Stimulated activated naive CD4-positive, alpha-beta T cell (primary cell): Measurements from ENCODE around the gene AHNAK.

ENCODE experiments used
- DNase-seq, 6 experiments: peaks; one replicate each; lab custom pipeline; 2025; lab: John Stamatoyannopoulos, UW

Gene AHNAK

DNA sequence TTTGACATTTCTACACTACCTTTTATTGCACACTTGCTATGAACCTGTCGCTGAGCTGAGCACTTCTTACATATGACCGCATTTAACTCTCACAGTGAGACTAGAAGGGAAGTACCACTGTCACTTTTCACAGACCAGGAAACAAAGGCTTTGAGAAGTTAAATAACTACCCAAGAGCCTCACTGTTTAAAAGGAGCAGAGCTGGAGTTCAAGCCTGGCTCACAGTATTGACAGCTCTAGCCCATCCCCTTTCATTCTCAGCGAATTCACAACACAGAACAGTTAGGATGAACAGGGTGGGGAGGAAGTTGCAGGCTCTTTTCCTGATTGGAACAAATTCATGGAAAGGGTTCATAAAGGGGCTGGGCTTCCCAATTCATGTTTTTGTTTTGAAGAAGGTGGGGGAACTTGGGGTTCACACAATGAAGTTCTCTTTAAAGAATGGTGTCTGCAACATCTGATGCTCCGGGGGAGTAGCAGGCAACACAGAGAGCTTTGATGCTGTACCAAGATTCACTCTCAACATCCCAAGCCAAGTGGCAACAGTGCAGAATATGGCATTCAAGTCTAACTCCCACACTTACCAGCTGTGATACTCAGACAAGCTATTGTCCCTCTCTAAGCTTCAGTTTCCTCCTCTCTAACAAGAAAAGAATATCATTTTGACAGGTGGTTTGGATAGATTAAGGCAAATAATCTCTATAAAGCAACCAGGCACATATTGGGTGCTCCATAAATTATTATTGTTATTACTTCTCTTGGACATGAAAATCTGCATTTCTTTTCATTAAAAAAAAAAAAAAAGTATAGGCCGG is 110.6 kb downstream of the AHNAK start:
- peak in 2 of 6 experiments; percentile 26 to 41 for DNase-seq

DNA sequence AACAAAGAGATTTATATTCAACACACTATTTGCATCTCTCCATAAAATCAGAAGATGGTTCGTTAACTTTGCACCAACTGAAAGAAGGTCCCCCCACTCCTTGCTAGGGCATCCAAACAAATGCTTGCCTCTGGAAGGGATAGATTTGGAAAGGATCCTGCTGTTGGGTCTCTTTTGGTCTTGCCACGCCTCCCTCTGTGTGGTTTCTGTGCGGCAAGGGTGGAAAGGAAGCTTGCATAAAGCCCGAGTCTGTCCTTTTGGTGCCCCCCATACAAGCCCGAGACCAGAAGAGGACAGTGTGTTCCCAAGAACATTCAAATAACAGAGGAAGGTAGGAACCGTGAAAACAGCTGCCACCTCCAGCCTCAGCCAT is 112.7 kb downstream of the AHNAK start:
- DNase-seq: no peak

DNA sequence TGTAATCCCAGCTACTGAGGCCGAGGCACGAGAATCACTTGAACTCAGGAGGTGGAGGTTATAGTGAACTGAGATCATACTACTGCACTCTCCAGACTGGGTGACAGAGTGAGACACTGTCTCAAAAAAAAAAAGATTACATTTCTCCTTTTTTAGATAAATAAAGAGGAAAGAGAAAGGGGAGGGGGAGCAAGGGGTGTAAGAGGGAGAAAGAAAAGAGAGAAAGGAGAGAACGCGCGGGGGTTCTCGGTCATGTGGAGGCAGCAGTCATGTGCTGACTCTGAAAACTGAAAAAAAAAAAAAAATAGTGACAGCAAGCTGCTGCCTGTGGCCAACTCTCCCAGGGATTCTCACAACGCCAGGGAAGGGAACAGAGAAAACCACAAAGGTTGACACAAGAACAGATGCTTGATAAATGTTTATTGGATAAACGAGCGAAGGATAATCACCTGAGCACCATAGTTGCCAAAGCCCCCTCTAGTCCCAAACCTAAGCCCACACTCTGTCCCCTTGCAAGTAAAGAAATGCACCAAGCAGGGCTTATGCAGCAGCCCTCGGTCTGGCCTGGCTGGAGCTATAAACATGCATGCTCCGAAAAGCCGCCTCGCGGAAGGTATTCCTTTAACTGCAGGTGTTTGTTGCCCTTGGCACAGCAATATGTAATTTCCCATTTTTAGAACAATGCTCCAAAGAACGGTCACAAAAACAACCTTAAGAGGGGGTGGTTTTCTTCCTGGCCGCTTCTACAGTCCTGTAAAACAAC is 113.3 kb downstream of the AHNAK start:
- no peak for DNase-seq

DNA sequence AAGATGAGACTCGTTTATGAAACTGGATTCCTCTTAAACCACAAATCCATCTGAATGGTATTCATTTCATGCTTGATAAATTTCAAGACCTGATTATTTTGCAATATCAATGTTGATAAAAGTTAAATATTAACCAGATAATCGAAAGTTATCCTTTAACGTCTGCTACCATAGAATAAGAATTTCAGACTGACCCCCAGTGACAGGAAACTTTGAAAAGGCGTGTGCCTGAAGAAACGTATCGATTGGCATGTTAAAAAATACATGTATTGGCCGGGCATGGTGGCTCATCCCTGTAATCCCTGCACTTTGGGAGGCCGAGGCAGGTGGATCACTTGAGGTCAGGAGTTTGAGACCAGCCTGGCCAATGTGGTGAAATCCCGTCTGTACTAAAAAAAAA is 113.9 kb downstream of the AHNAK start:
- DNase-seq: no peak

DNA sequence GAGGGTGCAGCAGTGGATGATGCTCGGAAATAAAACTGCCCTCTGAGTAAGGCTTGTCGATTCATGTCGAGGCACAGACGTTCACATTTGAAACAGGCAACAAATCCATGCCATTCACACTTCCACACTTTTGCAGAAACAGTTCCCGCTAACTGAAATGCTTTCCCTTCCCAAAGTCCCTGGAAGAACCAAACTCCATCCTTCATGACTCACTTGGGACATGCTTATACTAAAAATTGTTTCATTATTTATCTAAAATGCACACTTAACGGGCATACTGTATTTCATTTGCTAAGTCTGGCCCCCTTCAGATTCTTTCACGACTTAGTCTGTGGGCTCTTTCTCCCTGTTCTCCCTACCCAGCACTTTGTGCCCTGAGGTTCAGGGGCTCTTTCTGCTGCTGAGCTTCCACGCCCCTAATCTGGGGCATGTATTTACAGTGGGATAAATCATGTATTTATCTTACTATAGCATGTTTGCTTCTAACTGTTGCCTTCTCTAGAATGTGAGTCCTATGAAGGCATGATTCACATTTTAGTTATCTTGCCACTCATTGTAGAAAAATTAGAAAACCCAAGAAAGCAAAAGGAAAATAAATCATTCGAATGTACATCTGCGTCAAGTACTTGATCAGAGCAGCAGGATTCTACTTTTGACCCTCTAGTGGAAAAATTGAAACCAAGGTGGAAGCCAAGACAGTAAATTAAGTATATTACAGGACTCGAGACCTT is 115.3 kb downstream of the AHNAK start:
- no peak for DNase-seq

DNA sequence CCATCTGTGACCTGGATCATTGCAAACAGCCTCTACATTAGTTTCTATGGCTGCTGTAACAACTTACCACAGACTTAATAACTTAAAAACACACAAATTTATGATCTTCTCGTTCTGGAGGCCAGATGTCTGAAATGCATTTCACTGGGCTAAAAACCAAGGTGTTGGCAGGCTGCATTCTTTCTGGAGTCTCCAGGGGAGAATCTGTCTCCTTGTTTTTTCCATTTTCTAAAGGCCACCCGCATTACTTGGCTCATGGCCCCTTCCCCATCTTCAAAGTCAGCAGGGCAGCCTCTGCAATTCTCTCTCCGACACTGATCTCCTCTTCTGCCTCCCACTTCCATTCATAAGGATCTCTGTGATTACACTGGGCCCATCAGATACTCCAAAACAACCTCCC is 116.2 kb downstream of the AHNAK start:
- no peak for DNase-seq

DNA sequence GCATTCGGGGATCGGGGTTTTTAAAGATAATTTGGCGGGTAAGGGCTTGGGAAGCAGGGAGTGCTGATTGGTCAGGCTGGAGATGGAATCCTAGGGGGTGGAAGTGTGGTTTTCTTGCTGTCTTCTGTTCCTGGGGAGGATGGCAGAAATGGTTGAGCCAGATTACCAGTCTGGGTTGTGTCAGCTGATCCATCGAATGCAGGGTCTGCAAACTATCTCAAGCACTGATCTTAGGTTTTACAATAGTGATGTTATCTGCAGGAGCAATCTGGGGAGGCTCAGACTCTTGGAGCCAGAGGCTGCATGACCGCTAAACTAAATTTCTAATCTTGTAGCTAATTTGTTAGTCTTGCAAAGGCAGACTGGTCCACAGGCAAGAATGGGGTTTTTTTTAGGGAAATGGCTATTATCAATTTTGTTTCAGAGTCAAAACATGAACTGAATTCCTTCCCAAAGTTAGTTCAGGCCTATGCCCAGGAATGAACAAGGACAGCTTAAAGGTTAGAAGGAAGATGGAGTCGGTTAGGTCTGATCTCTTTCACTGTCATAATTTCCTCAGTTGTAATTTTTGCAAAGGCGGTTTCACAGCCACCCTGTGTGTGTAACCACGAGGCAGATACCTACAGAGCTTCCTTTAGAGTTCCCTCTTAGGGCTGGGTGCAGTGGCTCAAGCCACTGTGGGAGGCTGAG is 117.6 kb downstream of the AHNAK start:
- DNase-seq: no peak

DNA sequence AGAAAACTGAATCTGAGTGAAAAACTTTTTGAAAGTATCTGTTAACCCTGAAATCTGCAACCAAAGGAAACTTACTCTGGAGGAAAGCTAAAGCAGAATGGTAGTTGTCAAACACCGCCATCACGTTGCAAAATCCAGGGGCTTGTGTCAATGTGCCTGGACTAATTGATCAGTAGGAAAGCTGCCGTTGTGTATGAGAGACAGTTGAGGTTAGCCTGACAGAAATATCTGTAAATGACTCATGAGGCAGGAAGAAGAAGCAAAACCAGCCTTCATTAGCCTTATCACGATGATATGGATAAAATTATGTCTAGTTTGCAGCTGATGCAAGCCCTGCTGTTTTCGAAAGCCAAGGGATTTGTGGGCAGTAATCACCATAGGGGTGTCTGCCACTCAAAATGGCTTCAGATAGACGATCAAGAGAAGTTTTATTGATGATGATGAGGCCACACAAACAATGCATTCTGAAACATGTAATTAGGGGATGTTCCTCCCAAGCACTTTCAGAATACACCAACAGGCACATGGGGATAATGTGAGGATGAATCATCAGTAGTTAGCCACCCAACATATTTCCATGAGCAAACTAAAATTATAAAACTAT is 118.9 kb downstream of the AHNAK start:
- no peak for DNase-seq

DNA sequence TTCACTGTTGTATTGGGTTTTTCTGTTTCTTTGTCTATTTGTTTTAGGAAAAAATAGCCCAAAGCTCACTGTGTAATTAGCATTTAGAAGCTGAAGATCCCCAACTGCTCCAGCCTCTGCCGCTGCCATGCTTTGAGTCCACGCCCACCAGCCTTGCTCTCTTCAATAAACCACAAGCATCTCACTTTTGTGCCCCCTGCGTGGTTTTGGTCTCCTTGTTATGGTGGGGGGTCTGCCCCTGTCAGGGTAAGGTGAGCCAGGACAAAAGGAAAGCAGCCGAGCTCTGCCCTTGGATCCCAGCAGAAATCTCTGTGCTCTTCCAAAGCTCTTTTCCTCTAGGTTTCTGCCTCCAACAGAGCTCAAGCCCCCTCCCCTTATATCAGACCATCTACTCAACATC is 123.6 kb downstream of the AHNAK start:
- DNase-seq: no peak

DNA sequence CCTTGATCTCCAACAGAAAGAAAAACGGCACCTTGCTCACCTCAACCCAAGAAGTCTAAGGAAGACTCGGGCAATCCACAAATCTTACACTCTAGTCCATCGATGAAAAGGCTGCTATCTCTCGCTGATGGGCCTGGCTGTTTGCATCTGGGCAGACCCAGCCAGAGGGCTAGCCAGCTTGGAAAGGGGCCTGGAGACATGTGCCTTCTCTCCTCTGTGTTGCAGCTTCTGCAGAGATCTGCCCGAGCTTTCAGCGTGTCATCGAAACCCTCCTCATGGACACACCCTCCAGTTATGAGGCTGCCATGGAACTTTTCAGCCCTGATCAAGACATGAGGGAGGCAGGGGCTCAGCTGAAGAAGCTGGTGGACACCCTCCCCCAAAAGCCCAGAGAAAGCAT is 124.6 kb downstream of the AHNAK start:
- DNase-seq: no peak

DNA sequence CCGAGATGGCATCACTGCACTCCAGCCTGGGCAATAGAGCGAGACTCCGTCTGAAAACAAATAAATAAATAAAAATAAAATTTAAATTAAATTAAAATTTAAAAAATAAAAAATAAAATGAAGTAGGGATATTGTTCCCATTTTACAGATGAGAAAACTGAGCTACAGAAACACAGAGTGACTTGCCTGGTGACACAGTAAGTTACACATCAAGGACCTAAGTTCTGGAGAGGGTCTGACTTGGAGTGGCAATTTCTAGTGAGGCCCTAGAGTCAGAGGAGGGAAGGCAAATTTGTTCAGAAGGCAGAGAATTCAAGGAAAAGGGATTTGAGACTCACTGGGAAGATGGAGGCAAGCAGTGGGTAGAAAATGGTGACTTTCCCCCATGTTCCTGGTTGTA is 125.7 kb downstream of the AHNAK start:
- no peak for DNase-seq

DNA sequence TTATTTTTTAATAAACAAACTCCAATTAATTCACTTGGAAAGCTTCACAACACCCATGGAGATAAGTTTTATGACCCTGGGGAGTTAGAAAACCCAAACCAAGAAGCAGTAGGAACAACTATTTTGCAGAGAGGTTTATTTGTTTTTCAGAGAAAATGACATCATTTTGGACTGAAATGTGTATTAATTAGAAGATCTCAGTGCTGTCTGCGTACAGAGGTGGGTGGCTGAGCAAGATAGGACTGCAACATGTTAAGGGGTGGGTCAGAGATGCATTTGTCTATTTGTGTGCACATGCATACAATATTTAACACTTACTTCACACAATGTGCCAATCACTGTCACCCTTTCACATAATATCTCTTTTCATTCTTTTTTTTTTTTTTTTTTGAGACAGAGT is 126.7 kb downstream of the AHNAK start:
- DNase-seq: no peak

DNA sequence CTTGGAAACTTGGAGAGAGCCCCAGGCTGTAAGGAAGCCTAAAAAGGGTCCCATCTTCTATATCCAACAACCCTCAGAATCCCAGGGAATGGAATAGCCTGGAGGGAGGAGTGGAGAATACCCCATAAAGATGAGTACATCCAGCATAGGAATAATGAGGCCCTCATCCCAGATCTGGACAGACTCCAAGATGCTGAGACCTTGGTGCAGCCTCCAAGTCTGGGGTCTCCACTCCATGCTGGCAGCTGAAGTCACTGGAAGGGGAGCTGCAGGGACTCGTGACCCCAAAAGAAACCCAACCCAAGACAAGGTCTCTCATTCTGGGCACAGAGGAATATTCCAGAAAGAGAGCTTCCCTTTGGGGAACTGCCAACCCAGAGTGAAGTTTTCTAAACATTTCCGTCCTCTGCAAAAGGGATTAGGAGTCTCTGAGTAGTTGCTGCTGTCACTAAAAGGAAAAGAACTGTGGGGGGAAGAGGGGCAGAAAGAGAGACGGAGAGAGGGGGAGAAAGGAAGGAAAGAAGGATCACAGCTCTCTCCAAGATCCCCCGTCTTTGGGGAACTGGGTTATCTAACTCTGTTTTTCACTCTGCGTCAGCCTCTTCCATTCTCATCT is 127.2 kb downstream of the AHNAK start:
- no peak for DNase-seq

DNA sequence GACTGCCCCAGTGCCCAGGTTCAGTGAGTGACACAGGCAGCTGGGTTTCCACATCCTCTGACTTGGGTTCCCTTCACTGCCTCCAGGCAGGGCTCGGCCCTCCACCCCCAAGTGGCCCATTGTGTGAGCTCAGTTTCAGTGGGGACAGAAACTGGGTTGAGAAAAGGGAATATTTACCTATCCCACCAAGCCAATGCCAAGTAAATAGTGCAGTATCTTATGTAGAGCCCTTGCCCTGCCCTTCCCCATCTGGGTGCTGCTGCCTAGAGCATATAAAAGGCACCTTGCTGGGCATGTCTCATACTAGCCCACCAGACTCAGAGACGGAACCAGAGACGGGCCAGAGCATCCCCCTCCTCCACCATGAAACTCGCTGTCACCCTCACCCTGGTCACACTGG is 127.9 kb downstream of the AHNAK start, which contains the start of gene SCGB1A1:
SCGB1A1 (plus strand) TSS at position 301 of the 400 bp plus-strand sequence; CDS start at position 364, 63 bp downstream.
- DNase-seq: no peak

DNA sequence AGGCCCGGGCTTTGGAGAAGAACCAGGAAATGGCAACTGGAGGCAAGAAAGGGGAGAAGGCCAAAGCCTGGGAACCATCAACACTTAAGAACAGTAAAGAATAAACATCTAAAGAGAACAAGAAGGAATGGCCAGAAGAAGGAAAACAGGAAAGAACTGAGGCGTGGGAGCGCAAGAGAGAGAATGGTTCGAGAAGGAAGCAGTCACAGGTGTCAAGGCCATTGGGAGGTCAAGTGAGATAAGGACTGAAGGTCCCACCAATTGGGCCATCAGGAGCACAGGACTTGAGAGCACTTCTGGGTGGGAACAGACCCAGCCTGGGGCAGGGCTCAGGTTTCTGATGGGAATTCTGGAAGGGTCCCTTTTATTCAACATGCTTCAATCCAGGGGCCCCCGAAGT is 128.5 kb downstream of the AHNAK start:
- no peak for DNase-seq

DNA sequence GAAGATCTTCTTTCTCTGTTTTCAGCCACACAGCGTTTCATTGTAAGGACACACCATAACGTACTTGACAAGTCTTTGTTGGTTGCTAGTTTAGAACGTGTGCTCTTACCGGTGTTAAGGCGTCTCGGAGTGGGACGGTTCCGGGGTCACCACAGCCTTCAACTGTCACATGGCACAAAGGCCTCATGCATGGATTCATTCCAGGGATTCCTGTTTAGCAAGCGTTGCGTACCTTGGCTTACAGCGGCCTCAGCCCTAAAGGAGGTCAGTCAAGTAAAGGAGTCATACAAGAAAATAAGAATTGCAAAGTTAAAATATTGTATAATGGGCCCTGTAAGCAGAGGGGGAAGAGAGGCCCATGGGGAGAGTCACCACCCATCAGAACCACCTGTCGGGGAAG is 130.0 kb downstream of the AHNAK start:
- no peak for DNase-seq

DNA sequence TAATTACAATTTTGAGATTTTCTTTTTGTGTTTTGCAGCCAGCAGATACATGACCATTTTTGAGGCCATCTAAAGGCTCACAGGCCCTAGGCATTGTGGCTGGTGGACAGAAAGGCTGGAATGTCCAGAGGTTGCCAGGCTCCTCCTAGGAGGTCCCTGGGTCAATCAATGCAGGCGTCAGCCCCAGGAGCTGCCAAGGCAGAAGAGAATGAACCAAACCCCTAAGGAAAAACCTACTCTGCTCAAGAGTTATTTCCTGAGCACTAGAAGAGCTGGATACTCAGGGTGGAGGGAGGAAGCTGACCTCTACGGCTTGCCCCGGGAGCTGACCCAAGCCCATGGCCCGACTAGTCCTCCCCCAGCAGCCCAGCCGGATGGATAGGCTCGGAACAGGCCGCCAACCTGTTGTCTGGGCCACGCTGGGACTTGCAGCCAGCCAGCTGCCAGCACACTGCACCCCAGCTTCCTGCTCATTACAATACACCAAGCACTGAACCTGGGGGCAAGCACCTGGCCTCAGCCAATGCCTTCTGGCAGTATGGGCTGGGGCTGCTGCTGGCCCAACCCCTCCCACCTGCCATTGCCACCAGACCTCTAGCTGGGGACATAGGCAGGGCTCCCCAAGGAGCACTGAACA is 133.4 kb downstream of the AHNAK start:
- DNase-seq: no peak

DNA sequence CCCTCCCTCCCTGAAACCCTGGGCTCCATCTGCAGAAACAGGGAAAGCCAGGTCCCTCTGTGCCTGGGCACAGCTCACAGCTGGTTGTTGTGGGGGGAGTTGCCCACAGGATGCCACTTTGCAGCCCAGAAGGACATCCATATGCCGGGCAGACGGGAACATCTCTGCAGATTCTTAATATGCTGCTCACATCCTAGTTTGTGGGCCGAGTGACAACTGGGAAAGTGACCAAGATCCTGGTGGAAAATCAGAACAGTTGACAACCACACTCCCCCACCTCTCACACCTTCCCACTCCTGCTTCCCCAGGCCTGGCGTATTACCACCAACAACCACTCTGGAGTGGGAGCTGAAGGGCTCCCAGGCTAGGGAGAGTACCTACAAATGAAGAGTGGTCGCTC is 135.1 kb downstream of the AHNAK start:
- no peak for DNase-seq

DNA sequence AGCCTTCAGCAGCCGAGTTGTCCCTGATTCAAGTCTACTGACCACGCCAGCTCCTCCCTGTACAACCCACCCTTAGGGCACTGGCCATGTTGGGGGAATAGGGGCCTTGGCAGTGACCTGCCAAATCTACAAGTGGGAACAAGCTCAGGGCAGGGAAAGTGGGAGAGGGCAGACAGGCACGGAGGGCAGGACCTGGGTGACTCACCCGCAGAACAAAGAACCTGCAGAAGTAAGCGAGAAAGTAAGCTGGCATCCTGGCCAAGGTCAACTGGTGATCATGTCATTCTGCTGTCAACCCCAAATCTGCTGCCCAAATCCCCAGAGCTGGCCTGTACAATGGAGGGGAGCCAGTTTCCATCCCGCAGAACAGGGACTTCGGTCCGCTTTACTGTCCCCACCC is 135.6 kb downstream of the AHNAK start:
- DNase-seq: no peak

DNA sequence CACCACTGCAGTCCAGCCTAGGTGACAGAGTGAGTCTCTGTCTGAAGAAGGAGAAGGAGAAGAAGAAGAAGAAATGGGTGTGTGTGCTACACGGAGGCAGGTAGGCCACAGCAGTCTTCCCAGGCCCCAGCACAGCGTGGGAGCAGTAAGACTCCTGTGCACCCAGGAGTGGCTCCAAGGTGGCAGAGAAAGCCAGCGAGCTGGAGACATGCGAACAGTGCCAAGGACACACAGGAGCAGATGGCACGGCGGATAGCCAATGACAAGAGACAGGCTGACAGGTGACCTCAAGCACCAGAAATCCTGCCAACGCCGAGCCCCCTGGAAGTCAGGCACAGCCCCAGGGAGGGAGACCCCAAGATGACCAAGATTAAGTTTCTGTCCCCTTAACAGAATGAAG is 136.8 kb downstream of the AHNAK start:
- DNase-seq: no peak

DNA sequence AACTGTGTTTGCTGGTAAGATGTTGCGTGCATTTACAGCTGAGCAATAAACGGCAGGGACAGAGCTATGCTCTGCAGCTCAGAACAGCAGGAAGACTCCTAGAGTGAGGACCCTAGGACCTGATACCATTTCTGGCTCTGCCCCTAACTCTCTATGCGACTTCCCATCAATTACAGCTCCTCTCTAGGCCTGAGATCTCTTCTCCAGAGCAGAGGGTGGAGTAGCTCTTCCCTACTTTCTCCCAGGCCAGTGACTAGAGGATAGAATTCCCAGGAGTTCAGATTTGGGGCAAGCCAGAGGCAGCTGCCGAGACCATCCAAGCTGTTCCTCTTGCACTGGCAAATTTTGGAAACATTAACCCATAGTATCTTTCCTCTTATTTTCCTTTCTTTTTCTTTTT is 140.6 kb downstream of the AHNAK start:
- DNase-seq: no peak
